K562 (cell line): ENCODE data around the gene PHF21A. TPM values are rescaled to one million over a fixed set of nuclear protein-coding genes. Genes with fewer than 3 reads are reported as not detected.
A peak's percentile ranks its signal among the peaks of the same experiment; 100 is the strongest.

ENCODE experiments used
- ATAC-seq: fragments of 200-7000 bp; cut with Tn5 transposase; 3 replicates; pipeline ENCODE4 v1.9.1; 2020; ENCODE audit warnings: moderate library complexity
- BruUV-seq: library from RNA; stranded (reverse); fragments of 400-500 nt; replicated peaks from 2 replicates; lab custom pipeline; 2021; lab: Mats Ljungman, UMichigan
- CTCF ChIA-PET: fragments of 300-600 bp; formaldehyde crosslinking; extraction: SDS; loops from one replicate; lab custom pipeline; 2021; ENCODE audit warnings: low intra/inter-chr PET ratio; lab: Yijun Ruan, JAX
- POLR2A ChIA-PET: fragments of 300-600, 350-650 bp; sonication (Branson Sonifier 250); formaldehyde crosslinking; extraction: SDS; loops from one replicate; lab custom pipeline; 2021; ENCODE audit warnings: antibody characterized with exemption, inconsistent platforms; lab: Yijun Ruan, JAX
- DNase-seq, 4 experiments: peaks; one replicate each; pipeline versions ENCODE4 v3.0.0 to v3.0.0-alpha.2; 2011 to 2018; ENCODE audit warnings: low spot score in 3 of 4, mixed read lengths in 3 of 4; ENCODE audit errors: extremely low read depth in 1 of 4
- FAIRE-seq: peaks from 2 replicates; lab custom pipeline; 2011; peaks lifted over from hg19 to GRCh38; lab: Jason Lieb, UNC
- H2AFZ ChIP-seq: 2 replicates; pipeline ENCODE4 v1.6.0; 2011; ENCODE audit warnings: low read depth, low read length, control low read depth, inconsistent platforms
- H3K27ac ChIP-seq: fragments of 200-600 bp; 3 replicates; pipeline ENCODE4 v1.8.0; 2011; ENCODE audit warnings: low read depth, mild to moderate bottlenecking, control low read depth, inconsistent platforms, low read length, moderate library complexity, mixed read lengths; ENCODE audit errors: extremely low read depth
- H3K27me3 ChIP-seq, 2 experiments: fragments of 300-600 bp in 1 of 2; 2 replicates in 1 of 2; 3 replicates in 1 of 2; pipeline versions ENCODE4 v1.6.0 to v1.8.0; 2011; ENCODE audit warnings: inconsistent platforms in 2 of 2, low read length in 2 of 2, mild to moderate bottlenecking in 1 of 2, mixed read lengths in 1 of 2, moderate library complexity in 1 of 2; ENCODE audit not compliant: control insufficient read depth in 2 of 2, insufficient read depth in 2 of 2
- H3K36me3 ChIP-seq: fragments of 300-600 bp; 3 replicates; pipeline ENCODE4 v1.8.0; 2011; ENCODE audit warnings: mild to moderate bottlenecking, low read length, inconsistent platforms; ENCODE audit not compliant: control insufficient read depth, insufficient read depth
- H3K4me1 ChIP-seq, 2 experiments: fragments of 200-600 bp in 1 of 2; replicated peaks in 1 of 2; 2 replicates in 1 of 2; 3 replicates in 1 of 2; pipeline versions ENCODE4 v1.5.1 to v1.8.0; 2011; ENCODE audit warnings: inconsistent platforms in 2 of 2, low read length in 2 of 2, mild to moderate bottlenecking in 1 of 2, mixed read lengths in 1 of 2, moderate library complexity in 1 of 2; ENCODE audit not compliant: control insufficient read depth in 2 of 2, insufficient read depth in 2 of 2
- H3K4me2 ChIP-seq: 2 replicates; pipeline ENCODE4 v1.6.1; 2011; ENCODE audit warnings: low read length, control low read depth, inconsistent platforms, mixed read lengths; ENCODE audit not compliant: insufficient read depth
- H3K4me3 ChIP-seq: fragments of 200-600 bp; sonication (generic), shearing (Covaris generic); 2 replicates; pipeline ENCODE4 v1.5.1; 2016; ENCODE audit warnings: control low read depth, inconsistent platforms
- H3K79me2 ChIP-seq: fragments of 200-600 bp; 3 replicates; pipeline ENCODE4 v1.8.0; 2011; ENCODE audit warnings: low read length, inconsistent platforms; ENCODE audit not compliant: control insufficient read depth, insufficient read depth
- H3K9ac ChIP-seq, 2 experiments: 2 replicates each; pipeline versions ENCODE4 v1.6.0 to v1.6.1; 2011; ENCODE audit warnings: low read depth in 2 of 2, low read length in 2 of 2, control low read depth in 1 of 2, inconsistent platforms in 1 of 2, mild to moderate bottlenecking in 1 of 2, mixed read lengths in 1 of 2; ENCODE audit not compliant: insufficient read depth in 1 of 2
- H3K9me1 ChIP-seq: one replicate; pipeline ENCODE4 v1.6.0; 2011; ENCODE audit warnings: inconsistent platforms, mild to moderate bottlenecking, low read length, moderate library complexity; ENCODE audit not compliant: control insufficient read depth, insufficient read depth
- H3K9me3 ChIP-seq: replicated peaks from 2 replicates; pipeline ENCODE4 v1.5.1; 2011; ENCODE audit warnings: low read depth, low read length, inconsistent platforms; ENCODE audit not compliant: control insufficient read depth, insufficient read depth
- H4K20me1 ChIP-seq: replicated peaks from 2 replicates; pipeline ENCODE4 v1.6.1; 2011; ENCODE audit warnings: low read length, inconsistent platforms, mixed read lengths; ENCODE audit not compliant: control insufficient read depth, insufficient read depth
- CBX5 ChIP-seq: IDR thresholded peaks from 2 replicates; pipeline ENCODE4 v1.6.1; 2014; ENCODE audit warnings: low read depth, borderline replicate concordance
- EP300 ChIP-seq: IDR thresholded peaks from 2 replicates; pipeline ENCODE4 v1.6.1; 2012; ENCODE audit warnings: low read length, improper control_type of control experiment
- FOXK2 ChIP-seq, 2 experiments: fragments of 450-650 bp; IDR thresholded peaks in 1 of 2; conservative IDR thresholded peaks in 1 of 2; 2 replicates each; pipeline ENCODE4 v1.6.1; 2016; ENCODE audit warnings: low read depth in 2 of 2, mild to moderate bottlenecking in 1 of 2
- NR2C1 ChIP-seq, 2 experiments: fragments of 450-650 bp; IDR thresholded peaks; 2 replicates each; pipeline ENCODE4 v1.6.1; 2017; ENCODE audit warnings: mild to moderate bottlenecking in 2 of 2, antibody characterized with exemption in 1 of 2, inconsistent platforms in 1 of 2, missing compliant biosample characterization in 1 of 2, missing genetic modification characterization in 1 of 2
- PTRF ChIP-seq: fragments of 450-650 bp; IDR thresholded peaks from 2 replicates; pipeline ENCODE4 v1.6.1; 2016; ENCODE audit warnings: mild to moderate bottlenecking, missing genetic modification characterization, missing compliant biosample characterization
- RFX1 ChIP-seq: fragments of 450-650 bp; IDR thresholded peaks from 2 replicates; pipeline ENCODE4 v1.6.1; 2016; ENCODE audit warnings: mild to moderate bottlenecking, moderate library complexity
- SAFB ChIP-seq: fragments of 200-400 bp; formaldehyde crosslinking; IDR thresholded peaks from 2 replicates; pipeline ENCODE4 v1.6.1; 2017; ENCODE audit warnings: low read depth, low read length, borderline replicate concordance
- SMAD1 ChIP-seq: fragments of 150-350 bp; IDR thresholded peaks from 2 replicates; pipeline ENCODE4 v1.6.1; 2014; ENCODE audit warnings: low read length, low read depth; ENCODE audit not compliant: partially characterized antibody
- SMARCC2 ChIP-seq: fragments of 450-650 bp; IDR thresholded peaks from 2 replicates; pipeline ENCODE4 v1.6.1; 2017; ENCODE audit warnings: antibody characterized with exemption, moderate library complexity, mild to moderate bottlenecking, low read depth
- TAL1 ChIP-seq: fragments of 450-650 bp; IDR thresholded peaks from 2 replicates; pipeline ENCODE4 v1.6.1; 2016; ENCODE audit warnings: mild to moderate bottlenecking
- ZKSCAN3 ChIP-seq: fragments of 250-450 bp; sonication (Bioruptor Pico); IDR thresholded peaks from 2 replicates; pipeline ENCODE4 v1.4.0; 2020
- ZNF217 ChIP-seq: sonication (generic); formaldehyde crosslinking; IDR thresholded peaks from 2 replicates; pipeline ENCODE4 v1.8.0; 2022; ENCODE audit warnings: mild to moderate bottlenecking, missing genetic modification reagents
- ZNF347 ChIP-seq: fragments of 450-650 bp; formaldehyde crosslinking; IDR thresholded peaks from 2 replicates; pipeline ENCODE4 v1.4.0; 2020; ENCODE audit warnings: low read depth, mild to moderate bottlenecking, moderate library complexity
- ZNF57 ChIP-seq: fragments of 450-650 bp; formaldehyde crosslinking; IDR thresholded peaks from 2 replicates; pipeline ENCODE4 v1.4.0; 2020; ENCODE audit warnings: mild to moderate bottlenecking, moderate library complexity
- WGBS: fragments of 100-300 bp; shearing (Covaris generic); methylation state at CpG from one replicate; pipeline ENCODE4 v1.1.6; 2016; ENCODE audit warnings: low coverage, mixed read lengths; ENCODE audit not compliant: insufficient coverage; ENCODE audit errors: missing lambda C conversion rate; 5-methylcytosine and 5-hydroxymethylcytosine counted together
- in situ Hi-C: fragments of 300-500 bp; cut with MboI; formaldehyde crosslinking; loops from 4 replicates; pipeline ENCODE4 v1.15.0; 2018; ENCODE audit warnings: inconsistent platforms, mixed read lengths
- intact Hi-C: fragments of 100-400 bp; cut with micrococcal nuclease; formaldehyde crosslinking; loops from 2 replicates; pipeline ENCODE4 v1.14.2; 2022
- polyA plus RNA-seq, 8 experiments: library from polyadenylated mRNA; depleted of rRNA in 4 of 8; stranded (reverse) in 5 of 8; unstranded in 3 of 8; fragments of >200 nt; fragmentation: Nextera tagmentation in 2 of 8; fragmentation: Illumina TruSeq in 1 of 8; extraction: Ambion mirVana in 2 of 8; extraction: Trizol in 1 of 8; gene quantifications; 2 replicates each; pipeline versions ENCODE4 v1.2.1 to v1.2.3, GENCODE V29; 2011 to 2014; ENCODE audit warnings: inconsistent platforms in 1 of 8, missing spikeins in 1 of 8
- total RNA-seq, 7 experiments: library from RNA; depleted of rRNA in 6 of 7; stranded (reverse); fragments of >200 nt in 6 of 7; fragmentation: Illumina TruSeq in 2 of 7; extraction: Trizol in 2 of 7; gene quantifications; 2 replicates each; pipeline versions ENCODE4 v1.2.1 to v1.2.3, GENCODE V29; 2011 to 2021; ENCODE audit warnings: low replicate concordance in 1 of 7

PHF21A gene
- total and polyA plus RNA-seq, 9 of the 15 experiments (the other 6 are each of a cell fraction or from before 2014, with no cell fraction given) = 1.5 to 32.4 (median 10.7) TPM

DNA sequence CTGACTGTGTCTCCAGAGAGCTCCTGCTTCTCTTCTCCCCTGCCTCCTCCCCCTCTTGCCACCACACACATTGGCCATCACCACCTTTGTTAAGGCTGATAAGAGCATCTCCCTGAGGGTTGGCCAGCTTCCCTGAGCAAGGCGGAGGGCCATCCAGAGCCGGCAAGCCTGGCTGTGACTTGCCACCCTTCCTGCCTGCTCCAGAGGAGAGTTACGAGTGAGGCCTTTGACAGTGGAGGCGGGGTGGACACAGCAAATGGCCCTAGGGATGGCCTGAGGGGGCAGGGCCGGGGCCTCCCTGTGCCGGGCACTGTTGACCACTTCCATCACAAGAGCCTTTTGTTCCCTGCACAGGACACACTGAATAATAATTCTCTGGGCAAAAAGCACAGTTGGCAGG, 219.6 kb downstream of the PHF21A start:
- POLR2A ChIA-PET = interaction anchor here (0.7 to 1.6 kb wide), 7 partner anchors 8 to 260 kb away, joined by 3 to 6 read pairs (median 4); partner anchors contain the start of genes LARGE2 and PEX16
- no peak overlapping the region for H2AFZ ChIP-seq
- CTCF ChIA-PET = no interaction called here
- no peaks in the 10 kb centered on the region for H3K79me2 ChIP-seq
- H3K9me1 ChIP-seq = peaks cover 3% of the 10 kb centered on the region
- no peaks in the 10 kb centered on the region for H3K36me3 ChIP-seq
- in situ Hi-C loops = no loop called here
- 65% methylated on average over 6 of the region's 6 CpGs for WGBS
- H3K9ac ChIP-seq = peak overlapping the region in 1 of 2 experiments; percentile 89; a peak in 1 of 4 replicates
- H3K27me3 ChIP-seq = no peaks in the 10 kb centered on the region; a peak in 1 of 5 replicates
- no peak overlapping the region for H3K4me3 ChIP-seq
- TF ChIP-seq RFX1 (no peak), FOXK2 (conservative IDR thresholded peaks at IDR 0.05 in 1 of 2, IDR thresholded peaks at IDR 0.05 in 1 of 2; ENCODE audit: low read depth in 2 of 2) (no peak), SMAD1 (no peak), ZKSCAN3 (no peak), NR2C1 (IDR thresholded peaks at IDR 0.05) (no peak), NR2C1 (tag; IDR thresholded peaks at IDR 0.05) (no peak), ZNF217 (CRISPR knock-in tag) (no peak), ZNF57 (CRISPR knock-in tag) (no peak), PTRF (no peak), ZNF347 (no peak), SAFB (no peak), EP300 (no peak), SMARCC2 (no peak), CBX5 (no peak), TAL1 (no peak)
- ATAC-seq (no peak), DNase-seq (no peak), FAIRE-seq (no peak)
- BruUV-seq = no TSS peak
- H3K9me3 ChIP-seq = no peaks in the 10 kb centered on the region
- no peak overlapping the region for H3K27ac ChIP-seq
- H4K20me1 ChIP-seq = 0 out of 2 replicates have a peak, but pooled peaks cover 4% of the 10 kb centered on the region
- H3K4me2 ChIP-seq = no peak overlapping the region
- intact Hi-C loops = no loop called here
- peaks cover 14 to 78% of the 10 kb centered on the region in 2 experiments for H3K4me1 ChIP-seq
